ENCODE results near the gene ITGA4. TPM values are rescaled to one million over a fixed set of nuclear protein-coding genes. Genes with fewer than 3 reads are reported as not detected.

ITGA4 gene
- total and polyA plus RNA-seq, 2 donors (not counting 3 experiments of a cell fraction or from before 2014, with no cell fraction given): 1.5 to 2.8 TPM

DNA sequence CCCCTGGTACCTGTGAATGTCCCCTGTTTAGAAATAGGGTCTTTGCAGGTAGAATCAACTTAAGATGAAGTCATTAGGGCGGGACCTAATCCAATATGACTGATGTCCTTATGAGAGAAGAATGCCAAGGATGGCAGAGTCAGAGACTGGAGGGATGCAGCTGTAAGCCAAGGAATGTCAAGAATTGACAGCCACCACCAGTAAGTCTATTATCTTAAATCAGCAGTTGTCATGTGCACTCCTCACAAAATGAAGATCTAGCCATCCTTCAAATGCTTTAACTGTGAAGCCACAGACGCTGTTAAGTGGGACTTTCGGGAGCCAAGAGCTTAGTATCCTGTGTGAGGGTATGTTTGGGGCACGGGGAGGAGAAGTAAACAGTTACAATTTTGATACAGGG lies 83.2 kb downstream of the ITGA4 start:
- POLR2A ChIA-PET: no interaction called here
- Histone ChIP-seq H3K36me3 (ENCODE audit: control insufficient read depth in 2 of 2, extremely low read depth in 1 of 2, insufficient read depth in 2 of 2, low read length in 2 of 2) (no peaks in the 10 kb centered on the region), H3K9ac (replicated peaks; ENCODE audit: extremely low read depth, insufficient read depth, low read length) (no peak overlapping the region), H3K4me3 (replicated peaks in 1 of 3; ENCODE audit: insufficient read depth in 1 of 3, low read depth in 1 of 3, low read length in 3 of 3) (no peak overlapping the region), H3K27me3 (ENCODE audit: control insufficient read depth in 2 of 2, insufficient read depth in 2 of 2, low read length in 2 of 2) (no peaks in the 10 kb centered on the region), H3K4me2 (ENCODE audit: insufficient read depth, low read length) (no peak overlapping the region), H3K27ac (ENCODE audit: insufficient read depth, low read depth, low read length) (no peak overlapping the region), H3K79me2 (ENCODE audit: control insufficient read depth, insufficient read depth, low read length) (no peaks in the 10 kb centered on the region), H3K9me1 (replicated peaks; ENCODE audit: control insufficient read depth, extremely low read depth, insufficient read depth, low read length) (no peaks in the 10 kb centered on the region), H2AFZ (ENCODE audit: low read depth, low read length) (no peak overlapping the region), H4K20me1 (replicated peaks; ENCODE audit: control insufficient read depth, extremely low read depth, insufficient read depth, low read length) (no peaks in the 10 kb centered on the region), H3K9me3 (replicated peaks; ENCODE audit: control insufficient read depth, insufficient read depth, low read length) (no peaks in the 10 kb centered on the region), H3K4me1 (ENCODE audit: control insufficient read depth, extremely low read depth, insufficient read depth, low read length) (no peaks in the 10 kb centered on the region)
- BruUV-seq (replicated peaks): no TSS peak
- CTCF ChIA-PET: no interaction called here
- dilution Hi-C loops (cut with MboI; ENCODE audit: extremely low pct_ligation_motif_present, low sequenced_read_pairs) (no loop called here), intact Hi-C loops (cut with micrococcal nuclease) (no loop called here)
- DNase-seq (ENCODE audit: low read depth, low spot score): no peak
- FAIRE-seq: no peak
- TF ChIP-seq JUN (IDR thresholded peaks at IDR 0.05; ENCODE audit: borderline replicate concordance, insufficient read depth, insufficient read length, low read depth) (no peak), FOS (IDR thresholded peaks at IDR 0.05; ENCODE audit: borderline replicate concordance, insufficient read depth, low read length) (no peak), POLR2AphosphoS5 (IDR thresholded peaks at IDR 0.05; ENCODE audit: insufficient read depth, low read depth, low read length) (no peak), MAX (IDR thresholded peaks at IDR 0.05; ENCODE audit: insufficient read depth, insufficient read length) (no peak), POLR2A (IDR thresholded peaks at IDR 0.05; ENCODE audit: low read depth, low read length) (no peak), EZH2 (IDR thresholded peaks at IDR 0.05; ENCODE audit: borderline replicate concordance, low read depth, low read length, severe bottlenecking) (no peak), MYC (IDR thresholded peaks at IDR 0.05; ENCODE audit: low read depth, low read length) (no peak)
- TF ChIP-seq, protein P1, sequence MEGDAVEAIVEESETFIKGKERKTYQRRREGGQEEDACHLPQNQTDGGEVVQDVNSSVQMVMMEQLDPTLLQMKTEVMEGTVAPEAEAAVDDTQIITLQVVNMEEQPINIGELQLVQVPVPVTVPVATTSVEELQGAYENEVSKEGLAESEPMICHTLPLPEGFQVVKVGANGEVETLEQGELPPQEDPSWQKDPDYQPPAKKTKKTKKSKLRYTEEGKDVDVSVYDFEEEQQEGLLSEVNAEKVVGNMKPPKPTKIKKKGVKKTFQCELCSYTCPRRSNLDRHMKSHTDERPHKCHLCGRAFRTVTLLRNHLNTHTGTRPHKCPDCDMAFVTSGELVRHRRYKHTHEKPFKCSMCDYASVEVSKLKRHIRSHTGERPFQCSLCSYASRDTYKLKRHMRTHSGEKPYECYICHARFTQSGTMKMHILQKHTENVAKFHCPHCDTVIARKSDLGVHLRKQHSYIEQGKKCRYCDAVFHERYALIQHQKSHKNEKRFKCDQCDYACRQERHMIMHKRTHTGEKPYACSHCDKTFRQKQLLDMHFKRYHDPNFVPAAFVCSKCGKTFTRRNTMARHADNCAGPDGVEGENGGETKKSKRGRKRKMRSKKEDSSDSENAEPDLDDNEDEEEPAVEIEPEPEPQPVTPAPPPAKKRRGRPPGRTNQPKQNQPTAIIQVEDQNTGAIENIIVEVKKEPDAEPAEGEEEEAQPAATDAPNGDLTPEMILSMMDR (IDR thresholded peaks at IDR 0.05; ENCODE audit: extremely low read depth in 1 of 2, insufficient read depth in 1 of 2, low read depth in 1 of 2, low read length in 2 of 2): no peak

All from endothelial cell of umbilical vein (primary cell).